Lower leg skin (tissue), 3 donors: ENCODE data around the gene WDR74.
"Not testable (repeated sequence)": the region's sequence is repeated elsewhere in the genome, so short reads cannot be mapped to it uniquely, and the experiment has no call there.

Experiments
- POLR2A ChIP-seq, 2 donors: fragments of 450-650 bp; IDR thresholded peaks; one replicate each; pipeline ENCODE4 v1.6.1; 2016 to 2017; ENCODE audit warnings: antibody characterized with exemption in 2 of 2, mild to moderate bottlenecking in 1 of 2, moderate library complexity in 1 of 2
- TF ChIP-seq, protein P1 (sequence below), 3 donors: fragments of 450-650 bp; IDR thresholded peaks; one replicate each; pipeline ENCODE4 v1.5.1; 2016; ENCODE audit warnings: antibody characterized with exemption in 3 of 3, mild to moderate bottlenecking in 3 of 3, moderate library complexity in 2 of 3

DNA sequence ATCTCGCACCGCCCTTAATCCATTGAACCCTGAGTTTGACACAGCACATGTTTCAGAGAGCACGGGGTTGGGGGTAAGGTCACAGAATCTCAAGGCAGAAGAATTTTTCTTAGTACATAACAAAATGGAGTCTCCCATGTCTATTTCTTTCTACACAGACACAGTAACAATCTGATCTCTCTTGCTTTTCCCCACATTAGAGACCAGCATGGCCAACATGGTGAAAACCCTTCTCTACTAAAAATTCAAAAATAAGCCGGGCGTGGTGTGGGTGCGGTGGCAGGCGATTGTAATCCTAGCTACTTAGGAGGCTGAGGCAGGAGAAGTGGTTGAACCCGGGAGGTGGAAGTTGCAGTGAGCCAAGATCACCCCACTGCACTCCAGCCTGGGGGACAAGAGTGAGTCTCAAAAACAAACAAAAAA, 19.9 kb upstream of the WDR74 start:
- TF ChIP-seq, protein P1, sequence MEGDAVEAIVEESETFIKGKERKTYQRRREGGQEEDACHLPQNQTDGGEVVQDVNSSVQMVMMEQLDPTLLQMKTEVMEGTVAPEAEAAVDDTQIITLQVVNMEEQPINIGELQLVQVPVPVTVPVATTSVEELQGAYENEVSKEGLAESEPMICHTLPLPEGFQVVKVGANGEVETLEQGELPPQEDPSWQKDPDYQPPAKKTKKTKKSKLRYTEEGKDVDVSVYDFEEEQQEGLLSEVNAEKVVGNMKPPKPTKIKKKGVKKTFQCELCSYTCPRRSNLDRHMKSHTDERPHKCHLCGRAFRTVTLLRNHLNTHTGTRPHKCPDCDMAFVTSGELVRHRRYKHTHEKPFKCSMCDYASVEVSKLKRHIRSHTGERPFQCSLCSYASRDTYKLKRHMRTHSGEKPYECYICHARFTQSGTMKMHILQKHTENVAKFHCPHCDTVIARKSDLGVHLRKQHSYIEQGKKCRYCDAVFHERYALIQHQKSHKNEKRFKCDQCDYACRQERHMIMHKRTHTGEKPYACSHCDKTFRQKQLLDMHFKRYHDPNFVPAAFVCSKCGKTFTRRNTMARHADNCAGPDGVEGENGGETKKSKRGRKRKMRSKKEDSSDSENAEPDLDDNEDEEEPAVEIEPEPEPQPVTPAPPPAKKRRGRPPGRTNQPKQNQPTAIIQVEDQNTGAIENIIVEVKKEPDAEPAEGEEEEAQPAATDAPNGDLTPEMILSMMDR (IDR thresholded peaks at IDR 0.05), result not testable (repeated sequence)
- TF ChIP-seq POLR2A (IDR thresholded peaks at IDR 0.05), result not testable (repeated sequence)
